ENCODE measurements around the gene GALNT7. TPM values are rescaled to one million over a fixed set of nuclear protein-coding genes. Genes with fewer than 3 reads are reported as not detected.

The GALNT7 gene
- total RNA-seq, 1 donor from 2014 or later: 36.2 TPM

- H3K36me3 Mint-ChIP-seq (ENCODE audit: low read depth): peaks cover 7% of the 10 kb centered on the region
- H3K4me3 Mint-ChIP-seq: no peak overlapping the region
- no peak overlapping the region for H3K27ac Mint-ChIP-seq (ENCODE audit: unreplicated experiment)
- H3K4me1 Mint-ChIP-seq: peaks cover 5% of the 10 kb centered on the region
- H3K9me3 Mint-ChIP-seq: peaks cover 2% of the 10 kb centered on the region
- TF ChIP-seq, protein P1, sequence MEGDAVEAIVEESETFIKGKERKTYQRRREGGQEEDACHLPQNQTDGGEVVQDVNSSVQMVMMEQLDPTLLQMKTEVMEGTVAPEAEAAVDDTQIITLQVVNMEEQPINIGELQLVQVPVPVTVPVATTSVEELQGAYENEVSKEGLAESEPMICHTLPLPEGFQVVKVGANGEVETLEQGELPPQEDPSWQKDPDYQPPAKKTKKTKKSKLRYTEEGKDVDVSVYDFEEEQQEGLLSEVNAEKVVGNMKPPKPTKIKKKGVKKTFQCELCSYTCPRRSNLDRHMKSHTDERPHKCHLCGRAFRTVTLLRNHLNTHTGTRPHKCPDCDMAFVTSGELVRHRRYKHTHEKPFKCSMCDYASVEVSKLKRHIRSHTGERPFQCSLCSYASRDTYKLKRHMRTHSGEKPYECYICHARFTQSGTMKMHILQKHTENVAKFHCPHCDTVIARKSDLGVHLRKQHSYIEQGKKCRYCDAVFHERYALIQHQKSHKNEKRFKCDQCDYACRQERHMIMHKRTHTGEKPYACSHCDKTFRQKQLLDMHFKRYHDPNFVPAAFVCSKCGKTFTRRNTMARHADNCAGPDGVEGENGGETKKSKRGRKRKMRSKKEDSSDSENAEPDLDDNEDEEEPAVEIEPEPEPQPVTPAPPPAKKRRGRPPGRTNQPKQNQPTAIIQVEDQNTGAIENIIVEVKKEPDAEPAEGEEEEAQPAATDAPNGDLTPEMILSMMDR (conservative IDR thresholded peaks at IDR 0.05): no peak
- no peak for DNase-seq (ENCODE audit: low read depth, low spot score)
- H3K27me3 Mint-ChIP-seq (ENCODE audit: low read depth): no peaks in the 10 kb centered on the region
These were observed 101.9 kb downstream of the GALNT7 start for GRCh38 chr4:173270312-173271027.

DNA sequence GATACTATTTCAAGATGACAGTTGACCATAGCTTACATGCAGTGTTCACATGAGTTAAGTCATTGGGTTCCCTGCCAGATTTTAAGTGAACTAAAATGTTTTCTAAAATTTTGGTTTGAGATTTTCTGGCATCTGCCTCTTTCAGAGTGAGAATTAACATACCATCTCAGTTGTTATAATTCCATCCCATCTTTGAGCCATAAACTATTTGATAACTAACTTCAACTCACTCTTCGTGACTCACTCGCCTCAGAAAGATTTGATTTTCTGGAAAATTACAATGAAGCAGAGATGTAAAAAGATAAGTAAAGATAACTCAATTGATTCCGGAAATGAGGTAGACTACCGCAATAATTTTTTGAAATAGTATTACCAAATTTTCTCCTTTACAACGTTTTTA is 103.7 kb downstream of the GALNT7 start:
- H3K27ac Mint-ChIP-seq (ENCODE audit: unreplicated experiment): no peak overlapping the region
- peaks cover 5% of the 10 kb centered on the region for H3K36me3 Mint-ChIP-seq (ENCODE audit: low read depth)
- H3K4me3 Mint-ChIP-seq: no peak overlapping the region
- DNase-seq (ENCODE audit: low read depth, low spot score): no peak
- peaks cover 2% of the 10 kb centered on the region for H3K9me3 Mint-ChIP-seq
- TF ChIP-seq, protein P1 (conservative IDR thresholded peaks at IDR 0.05): no peak
- no peaks in the 10 kb centered on the region for H3K27me3 Mint-ChIP-seq (ENCODE audit: low read depth)
- peaks cover 5% of the 10 kb centered on the region for H3K4me1 Mint-ChIP-seq

DNA sequence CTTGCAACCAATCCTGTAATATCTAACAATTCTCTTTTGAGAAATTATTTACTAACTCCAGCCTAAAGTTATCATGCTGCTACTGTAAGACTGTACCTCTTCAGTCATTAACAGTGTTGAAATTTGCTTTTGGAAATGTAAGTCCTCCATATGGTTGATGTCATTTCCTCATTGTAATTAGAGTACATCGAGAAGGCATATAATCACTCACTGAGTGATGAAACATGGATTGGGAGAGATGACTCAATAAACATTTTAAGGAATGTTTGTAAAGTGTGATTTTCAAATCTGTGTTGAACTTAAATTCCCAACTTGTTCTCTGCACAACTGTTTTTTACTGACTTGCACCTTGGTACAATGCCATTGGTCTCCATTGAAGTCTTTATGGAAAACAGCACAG is 104.4 kb downstream of the GALNT7 start:
- TF ChIP-seq, protein P1 (conservative IDR thresholded peaks at IDR 0.05): no peak
- peaks cover 2% of the 10 kb centered on the region for H3K36me3 Mint-ChIP-seq (ENCODE audit: low read depth)
- H3K4me3 Mint-ChIP-seq: no peak overlapping the region
- H3K27me3 Mint-ChIP-seq (ENCODE audit: low read depth): no peaks in the 10 kb centered on the region
- no peak overlapping the region for H3K27ac Mint-ChIP-seq (ENCODE audit: unreplicated experiment)
- no peaks in the 10 kb centered on the region for H3K9me3 Mint-ChIP-seq
- no peak for DNase-seq (ENCODE audit: low read depth, low spot score)
- peaks cover 1% of the 10 kb centered on the region for H3K4me1 Mint-ChIP-seq

- H3K4me3 Mint-ChIP-seq: no peak overlapping the region
- TF ChIP-seq, protein P1 (conservative IDR thresholded peaks at IDR 0.05): no peak
- no peaks in the 10 kb centered on the region for H3K36me3 Mint-ChIP-seq (ENCODE audit: low read depth)
- no peak for DNase-seq (ENCODE audit: low read depth, low spot score)
- no peaks in the 10 kb centered on the region for H3K4me1 Mint-ChIP-seq
- H3K27ac Mint-ChIP-seq (ENCODE audit: unreplicated experiment): no peak overlapping the region
- H3K9me3 Mint-ChIP-seq: no peaks in the 10 kb centered on the region
- H3K27me3 Mint-ChIP-seq (ENCODE audit: low read depth): no peaks in the 10 kb centered on the region
These were observed 105.3 kb downstream of the GALNT7 start for GRCh38 chr4:173273941-173274340.

DNA sequence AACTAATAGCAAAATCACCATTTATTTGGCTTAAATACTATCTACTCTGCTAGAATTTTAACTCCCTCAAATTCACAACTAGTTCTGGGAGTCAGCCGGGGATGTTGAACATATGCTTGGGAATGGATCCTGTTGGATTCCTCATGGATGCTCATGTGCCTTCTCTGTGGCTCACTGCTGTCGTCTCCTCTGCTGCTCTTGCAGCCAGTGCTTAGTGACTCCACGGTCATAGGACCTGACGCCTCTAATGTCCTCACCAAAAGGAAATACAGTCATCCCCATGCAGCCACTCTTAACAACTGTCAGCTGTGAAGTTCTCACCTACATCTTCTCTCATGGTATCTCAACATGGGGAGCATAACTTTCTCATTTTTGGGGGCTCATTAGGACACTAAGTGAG is 106.1 kb downstream of the GALNT7 start:
- TF ChIP-seq, protein P1 (conservative IDR thresholded peaks at IDR 0.05): no peak
- Mint-ChIP-seq H3K36me3 (ENCODE audit: low read depth) (no peaks in the 10 kb centered on the region), H3K9me3 (no peaks in the 10 kb centered on the region), H3K4me1 (no peaks in the 10 kb centered on the region), H3K27ac (ENCODE audit: unreplicated experiment) (no peak overlapping the region), H3K27me3 (ENCODE audit: low read depth) (no peaks in the 10 kb centered on the region), H3K4me3 (no peak overlapping the region)
- no peak for DNase-seq (ENCODE audit: low read depth, low spot score)
